T-helper 17 cell (primary cell): ENCODE results near the gene DZIP1. TPM values are rescaled to one million over a fixed set of nuclear protein-coding genes. Genes with fewer than 3 reads are reported as not detected.
A peak's percentile ranks its signal among the peaks of the same experiment; 100 is the strongest.
"Not testable (repeated sequence)": the region's sequence is repeated elsewhere in the genome, so short reads cannot be mapped to it uniquely, and the experiment has no call there.

Experiments used
- ATAC-seq: fragments of 150-1000 bp; cut with Tn5 transposase; 2 replicates; pipeline ENCODE4 v1.10.0; 2021; ENCODE audit warnings: mild to moderate bottlenecking, moderate library complexity
- DNase-seq, 3 donors: peaks; one replicate each; pipeline versions ENCODE4 v3.0.0 to v3.0.0-alpha.2; 2020 to 2021
- H3K9me3 ChIP-seq: one replicate; pipeline ENCODE4 v1.7.0; 2013; ENCODE audit warnings: low read length, mild to moderate bottlenecking; ENCODE audit not compliant: control insufficient read depth, poor library complexity, severe bottlenecking
- H3K27ac Mint-ChIP-seq: one replicate; pipeline ENCODE4 v1.8.0; 2022; ENCODE audit warnings: mild to moderate bottlenecking, moderate library complexity, mixed read lengths
- H3K27me3 Mint-ChIP-seq: one replicate; pipeline ENCODE4 v1.8.0; 2022; ENCODE audit warnings: mixed read lengths
- H3K36me3 Mint-ChIP-seq: one replicate; pipeline ENCODE4 v1.8.0; 2022; ENCODE audit warnings: low read depth, mixed read lengths
- H3K4me1 Mint-ChIP-seq: one replicate; pipeline ENCODE4 v1.8.0; 2022; ENCODE audit warnings: mild to moderate bottlenecking, mixed read lengths
- H3K4me3 Mint-ChIP-seq: one replicate; pipeline ENCODE4 v1.8.0; 2022; ENCODE audit warnings: mild to moderate bottlenecking, moderate library complexity, mixed read lengths
- total RNA-seq, 4 donors: library from RNA in 2 of 4; stranded (reverse) in 2 of 4; gene quantifications; one replicate each; pipeline ENCODE4 v1.2.3 and lab custom pipeline; 2022 to 2026

DZIP1 gene
- total RNA-seq, 2 donors from 2014 or later: not detected

GRCh38 chr13:95568131-95568530, 76.4 kb downstream of the DZIP1 start:
- no peak for ATAC-seq
- peaks cover 42% of the 10 kb centered on the region for H3K27me3 Mint-ChIP-seq
- no peak overlapping the region for H3K27ac Mint-ChIP-seq
- no peak overlapping the region for H3K4me3 Mint-ChIP-seq
- no peak for DNase-seq
- no peaks in the 10 kb centered on the region for H3K9me3 ChIP-seq
- H3K36me3 Mint-ChIP-seq: no peaks in the 10 kb centered on the region
- no peaks in the 10 kb centered on the region for H3K4me1 Mint-ChIP-seq

DNA sequence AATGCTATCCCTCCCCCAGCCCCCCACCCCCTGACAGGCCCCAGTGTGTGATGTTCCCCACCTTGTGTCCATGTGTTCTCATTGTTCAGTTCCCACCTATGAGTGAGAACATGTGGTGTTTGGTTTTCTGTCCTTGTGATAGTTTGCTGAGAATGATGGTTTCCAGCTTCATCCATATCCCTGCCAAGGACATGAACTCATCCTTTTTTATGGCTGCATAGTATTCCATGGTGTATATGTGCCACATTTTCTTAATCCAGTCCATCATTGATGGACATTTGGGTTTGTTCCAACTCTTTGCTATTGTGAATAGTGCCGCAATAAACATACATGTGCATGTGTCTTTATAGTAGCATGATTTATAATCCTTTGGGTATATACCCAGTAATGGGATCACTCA, 78.7 kb downstream of the DZIP1 start:
- not testable (repeated sequence) for H3K9me3 ChIP-seq, H3K36me3 Mint-ChIP-seq, H3K4me3 Mint-ChIP-seq, H3K27ac Mint-ChIP-seq, ATAC-seq, DNase-seq, H3K4me1 Mint-ChIP-seq
- H3K27me3 Mint-ChIP-seq: peaks cover 32% of the 10 kb centered on the region

- Mint-ChIP-seq H3K27me3 (peaks cover 34% of the 10 kb centered on the region), H3K4me3 (no peak overlapping the region), H3K27ac (no peak overlapping the region), H3K4me1 (no peaks in the 10 kb centered on the region), H3K36me3 (no peaks in the 10 kb centered on the region)
- no peak for DNase-seq
- H3K9me3 ChIP-seq: no peaks in the 10 kb centered on the region
- ATAC-seq: no peak
Observed at GRCh38 chr13:95564733-95565291, 79.7 kb downstream of the DZIP1 start.

- H3K9me3 ChIP-seq: no peaks in the 10 kb centered on the region
- ATAC-seq: no peak
- no peak for DNase-seq
- no peak overlapping the region for H3K27ac Mint-ChIP-seq
- H3K36me3 Mint-ChIP-seq: no peaks in the 10 kb centered on the region
- no peaks in the 10 kb centered on the region for H3K4me1 Mint-ChIP-seq
- H3K27me3 Mint-ChIP-seq: peaks cover 38% of the 10 kb centered on the region
- no peak overlapping the region for H3K4me3 Mint-ChIP-seq
Observed at GRCh38 chr13:95564091-95564490, 80.4 kb downstream of the DZIP1 start.

DNA sequence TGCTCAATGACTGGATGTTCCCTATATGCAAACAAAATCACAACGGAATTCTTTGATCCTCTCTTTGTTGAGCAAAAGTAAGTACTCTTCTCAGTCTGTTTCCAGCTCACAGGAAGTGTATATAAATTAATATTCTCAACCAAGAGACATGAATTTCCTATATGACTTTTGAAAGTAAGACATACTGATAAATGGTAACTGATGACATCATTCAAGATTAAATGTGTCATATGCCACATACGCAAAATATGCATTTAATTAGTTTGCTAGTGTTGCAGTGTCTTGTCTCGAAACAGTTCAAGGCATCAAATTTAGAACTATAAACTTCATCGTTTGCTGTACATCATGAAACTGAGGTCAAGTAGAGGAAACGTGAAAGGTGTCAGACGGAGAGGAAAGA, 84.1 kb downstream of the DZIP1 start:
- H3K4me1 Mint-ChIP-seq: no peaks in the 10 kb centered on the region
- peaks cover 51% of the 10 kb centered on the region for H3K27me3 Mint-ChIP-seq
- H3K36me3 Mint-ChIP-seq: peaks cover 1% of the 10 kb centered on the region
- no peaks in the 10 kb centered on the region for H3K9me3 ChIP-seq
- no peak overlapping the region for H3K27ac Mint-ChIP-seq
- H3K4me3 Mint-ChIP-seq: no peak overlapping the region
- ATAC-seq (no peak), DNase-seq (no peak)

GRCh38 chr13:95559100-95559499, 85.4 kb downstream of the DZIP1 start:
- H3K4me3 Mint-ChIP-seq: no peak overlapping the region
- peaks cover 2% of the 10 kb centered on the region for H3K36me3 Mint-ChIP-seq
- H3K27me3 Mint-ChIP-seq: peaks cover 59% of the 10 kb centered on the region
- DNase-seq (no peak), ATAC-seq (no peak)
- no peak overlapping the region for H3K27ac Mint-ChIP-seq
- peaks cover 2% of the 10 kb centered on the region for H3K4me1 Mint-ChIP-seq
- H3K9me3 ChIP-seq: no peaks in the 10 kb centered on the region

GRCh38 chr13:95557013-95557412, 87.5 kb downstream of the DZIP1 start:
- peaks cover 62% of the 10 kb centered on the region for H3K27me3 Mint-ChIP-seq
- no peak for ATAC-seq

GRCh38 chr13:95553581-95554385, 90.7 kb downstream of the DZIP1 start:
- Mint-ChIP-seq H3K27ac (no peak overlapping the region), H3K4me1 (peaks cover 3% of the 10 kb centered on the region), H3K27me3 (peaks cover 69% of the 10 kb centered on the region), H3K36me3 (peaks cover 2% of the 10 kb centered on the region), H3K4me3 (peak overlapping the region; percentile 67)
- DNase-seq (no peak), ATAC-seq (no peak)
- H3K9me3 ChIP-seq: no peaks in the 10 kb centered on the region

More at GRCh38 chr13:95557013-95557412, 87.5 kb downstream of the DZIP1 start:
- DNase-seq: no peak
- Mint-ChIP-seq H3K4me1 (peaks cover 3% of the 10 kb centered on the region), H3K36me3 (peaks cover 2% of the 10 kb centered on the region), H3K4me3 (no peak overlapping the region), H3K27ac (no peak overlapping the region)
- H3K9me3 ChIP-seq: no peaks in the 10 kb centered on the region

GRCh38 chr13:95552539-95553441, 91.7 kb downstream of the DZIP1 start, which contains the start of gene CLDN10:
Gene CLDN10 (plus strand): TSS chr13:95552720. CDS start chr13:95552754, 34 bp downstream.
- ATAC-seq (no peak), DNase-seq (no peak)
- no peaks in the 10 kb centered on the region for H3K9me3 ChIP-seq
- peaks cover 2% of the 10 kb centered on the region for H3K36me3 Mint-ChIP-seq
- H3K27me3 Mint-ChIP-seq: peaks cover 66% of the 10 kb centered on the region
- peaks cover 3% of the 10 kb centered on the region for H3K4me1 Mint-ChIP-seq
- peak within 1 kb of the TSS; percentile 67 for H3K4me3 Mint-ChIP-seq
- no peak within 1 kb of the TSS for H3K27ac Mint-ChIP-seq

GRCh38 chr13:95552208-95552538, 92.3 kb downstream of the DZIP1 start:
- Mint-ChIP-seq H3K27ac (no peak overlapping the region), H3K36me3 (peaks cover 2% of the 10 kb centered on the region), H3K27me3 (peaks cover 70% of the 10 kb centered on the region), H3K4me1 (peaks cover 5% of the 10 kb centered on the region), H3K4me3 (no peak overlapping the region)
- no peaks in the 10 kb centered on the region for H3K9me3 ChIP-seq
- no peak for DNase-seq
- ATAC-seq: no peak

GRCh38 chr13:95547531-95548167, 96.9 kb downstream of the DZIP1 start:
- H3K9me3 ChIP-seq: no peaks in the 10 kb centered on the region
- H3K27me3 Mint-ChIP-seq: peaks cover 48% of the 10 kb centered on the region
- no peak overlapping the region for H3K4me3 Mint-ChIP-seq
- no peak for DNase-seq
- ATAC-seq: no peak
- H3K27ac Mint-ChIP-seq: no peak overlapping the region
- peaks cover 3% of the 10 kb centered on the region for H3K4me1 Mint-ChIP-seq
- H3K36me3 Mint-ChIP-seq: no peaks in the 10 kb centered on the region

DNA sequence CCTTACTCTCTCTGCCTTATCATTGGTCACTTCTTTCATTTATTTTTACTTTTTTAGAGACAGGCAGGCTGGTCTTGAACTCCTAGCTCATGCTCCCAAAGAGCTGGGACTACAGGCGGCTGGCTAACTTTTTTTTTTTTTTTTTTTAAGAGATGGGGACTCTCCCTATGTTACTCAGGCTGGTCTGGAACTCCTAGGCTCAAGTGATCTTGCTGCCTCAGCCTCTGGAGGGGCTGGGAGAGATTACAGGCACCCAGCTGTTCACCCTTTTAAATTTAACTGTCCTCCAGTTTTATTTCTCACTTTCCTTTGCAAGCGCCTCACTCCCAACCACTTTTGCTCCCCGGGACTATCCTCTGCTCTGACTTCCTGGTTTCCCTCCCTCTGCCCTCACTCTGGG, 97.6 kb downstream of the DZIP1 start:
- H3K9me3 ChIP-seq: no peaks in the 10 kb centered on the region
- ATAC-seq (no peak), DNase-seq (no peak)
- H3K4me1 Mint-ChIP-seq: peaks cover 3% of the 10 kb centered on the region
- no peaks in the 10 kb centered on the region for H3K36me3 Mint-ChIP-seq
- no peak overlapping the region for H3K4me3 Mint-ChIP-seq
- no peak overlapping the region for H3K27ac Mint-ChIP-seq
- peaks cover 53% of the 10 kb centered on the region for H3K27me3 Mint-ChIP-seq

GRCh38 chr13:95544293-95544692, 100.2 kb downstream of the DZIP1 start:
- DNase-seq (no peak), ATAC-seq (no peak)
- no peaks in the 10 kb centered on the region for H3K36me3 Mint-ChIP-seq
- no peak overlapping the region for H3K27ac Mint-ChIP-seq
- peaks cover 43% of the 10 kb centered on the region for H3K27me3 Mint-ChIP-seq
- peaks cover 3% of the 10 kb centered on the region for H3K4me1 Mint-ChIP-seq
- no peaks in the 10 kb centered on the region for H3K9me3 ChIP-seq
- no peak overlapping the region for H3K4me3 Mint-ChIP-seq
